ENCODE data around the gene ACTR2. TPM values are rescaled to one million over a fixed set of nuclear protein-coding genes. Genes with fewer than 3 reads are reported as not detected.
A peak's percentile ranks its signal among the peaks of the same experiment; 100 is the strongest.

Gene ACTR2
- total and polyA plus RNA-seq, 2 of the 13 experiments (the other 11 are each of a cell fraction or from before 2014, with no cell fraction given): 51.2 to 100 TPM

DNA sequence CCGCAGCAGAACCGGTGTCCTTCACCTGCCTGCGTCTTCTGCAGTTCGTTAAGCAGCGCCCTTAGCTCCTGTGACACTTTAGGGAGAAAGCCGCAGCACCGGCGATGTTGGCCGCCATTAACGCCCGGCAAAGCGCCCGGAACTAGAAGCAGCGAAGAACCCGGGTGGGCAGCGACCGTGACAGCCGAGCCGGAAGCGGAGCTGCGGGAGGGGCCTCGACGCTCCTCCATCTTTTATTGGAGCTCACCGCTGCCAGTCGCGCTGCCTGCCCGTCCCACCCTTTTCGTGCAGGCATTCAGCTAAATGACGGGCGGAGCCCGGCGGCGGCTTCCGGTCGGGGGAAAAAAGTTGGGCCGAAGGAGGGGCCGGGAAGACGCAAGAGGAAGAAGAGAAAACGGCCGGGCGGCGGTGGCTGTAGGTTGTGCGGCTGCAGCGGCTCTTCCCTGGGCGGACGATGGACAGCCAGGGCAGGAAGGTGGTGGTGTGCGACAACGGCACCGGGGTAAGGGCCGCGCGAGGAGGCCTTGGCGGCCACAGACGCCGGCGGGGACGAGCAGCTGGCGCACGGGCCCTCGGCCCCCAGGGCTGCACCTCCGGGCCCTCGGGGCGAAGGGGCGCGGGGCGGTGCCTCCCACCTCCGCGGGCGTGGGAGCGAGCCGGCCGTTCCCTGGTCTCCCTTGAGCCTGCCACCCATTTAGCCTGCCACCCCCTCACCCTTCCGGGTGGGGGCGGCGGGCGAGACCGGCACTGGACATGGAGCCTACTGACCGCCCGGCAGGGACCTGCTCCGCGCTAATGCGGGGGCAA is at the start of gene ACTR2 (continued):
- TF ChIP-seq, protein P1, sequence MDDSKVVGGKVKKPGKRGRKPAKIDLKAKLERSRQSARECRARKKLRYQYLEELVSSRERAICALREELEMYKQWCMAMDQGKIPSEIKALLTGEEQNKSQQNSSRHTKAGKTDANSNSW (CRISPR knock-in tag; IDR thresholded peaks at IDR 0.05; ENCODE audit: borderline replicate concordance): peak; percentile 18; the same call in 1 of the 2 replicates
- peak in 1 of 2 experiments; percentile 29; a peak in 1 of 4 replicates for TF ChIP-seq EP300 (IDR thresholded peaks at IDR 0.05; ENCODE audit: low read depth in 2 of 2, low read length in 2 of 2)
- no peak; the same call in 1 of the 2 replicates for TF ChIP-seq EP300 (CRISPR knock-in tag; IDR thresholded peaks at IDR 0.05; ENCODE audit: borderline replicate concordance)
- peak; percentile 81 for TF ChIP-seq NFATC3 (CRISPR knock-in tag; IDR thresholded peaks at IDR 0.05)
- 0 out of 2 replicates have a peak, but pooled peaks have one; percentile 16 for TF ChIP-seq ZNF205 (CRISPR knock-in tag; IDR thresholded peaks at IDR 0.05)
- TF ChIP-seq KLF16 (CRISPR knock-in tag; IDR thresholded peaks at IDR 0.05): peak in 1 of 2 experiments; percentile 91; a peak in 2 of 4 replicates
- peak; percentile 68; the same call in 1 of the 2 replicates for TF ChIP-seq ZNF792 (CRISPR knock-in tag; IDR thresholded peaks at IDR 0.05)
- peak; percentile 85; the same call in 1 of the 2 replicates for TF ChIP-seq ETV5 (CRISPR knock-in tag; IDR thresholded peaks at IDR 0.05; ENCODE audit: borderline replicate concordance)
- TF ChIP-seq, protein P2, sequence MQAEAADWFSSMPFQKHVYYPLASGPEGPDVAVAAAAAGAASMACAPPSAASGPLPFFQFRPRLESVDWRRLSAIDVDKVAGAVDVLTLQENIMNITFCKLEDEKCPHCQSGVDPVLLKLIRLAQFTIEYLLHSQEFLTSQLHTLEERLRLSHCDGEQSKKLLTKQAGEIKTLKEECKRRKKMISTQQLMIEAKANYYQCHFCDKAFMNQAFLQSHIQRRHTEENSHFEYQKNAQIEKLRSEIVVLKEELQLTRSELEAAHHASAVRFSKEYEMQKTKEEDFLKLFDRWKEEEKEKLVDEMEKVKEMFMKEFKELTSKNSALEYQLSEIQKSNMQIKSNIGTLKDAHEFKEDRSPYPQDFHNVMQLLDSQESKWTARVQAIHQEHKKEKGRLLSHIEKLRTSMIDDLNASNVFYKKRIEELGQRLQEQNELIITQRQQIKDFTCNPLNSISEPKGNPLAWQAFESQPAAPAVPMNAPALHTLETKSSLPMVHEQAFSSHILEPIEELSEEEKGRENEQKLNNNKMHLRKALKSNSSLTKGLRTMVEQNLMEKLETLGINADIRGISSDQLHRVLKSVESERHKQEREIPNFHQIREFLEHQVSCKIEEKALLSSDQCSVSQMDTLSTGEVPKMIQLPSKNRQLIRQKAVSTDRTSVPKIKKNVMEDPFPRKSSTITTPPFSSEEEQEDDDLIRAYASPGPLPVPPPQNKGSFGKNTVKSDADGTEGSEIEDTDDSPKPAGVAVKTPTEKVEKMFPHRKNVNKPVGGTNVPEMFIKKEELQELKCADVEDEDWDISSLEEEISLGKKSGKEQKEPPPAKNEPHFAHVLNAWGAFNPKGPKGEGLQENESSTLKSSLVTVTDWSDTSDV (CRISPR knock-in tag; IDR thresholded peaks at IDR 0.05): peak; percentile 6; the same call in 1 of the 2 replicates
- TF ChIP-seq ZNF335 (CRISPR knock-in tag; IDR thresholded peaks at IDR 0.05): 0 out of 2 replicates have a peak, but pooled peaks have one; percentile 71
- TF ChIP-seq, protein P3, sequence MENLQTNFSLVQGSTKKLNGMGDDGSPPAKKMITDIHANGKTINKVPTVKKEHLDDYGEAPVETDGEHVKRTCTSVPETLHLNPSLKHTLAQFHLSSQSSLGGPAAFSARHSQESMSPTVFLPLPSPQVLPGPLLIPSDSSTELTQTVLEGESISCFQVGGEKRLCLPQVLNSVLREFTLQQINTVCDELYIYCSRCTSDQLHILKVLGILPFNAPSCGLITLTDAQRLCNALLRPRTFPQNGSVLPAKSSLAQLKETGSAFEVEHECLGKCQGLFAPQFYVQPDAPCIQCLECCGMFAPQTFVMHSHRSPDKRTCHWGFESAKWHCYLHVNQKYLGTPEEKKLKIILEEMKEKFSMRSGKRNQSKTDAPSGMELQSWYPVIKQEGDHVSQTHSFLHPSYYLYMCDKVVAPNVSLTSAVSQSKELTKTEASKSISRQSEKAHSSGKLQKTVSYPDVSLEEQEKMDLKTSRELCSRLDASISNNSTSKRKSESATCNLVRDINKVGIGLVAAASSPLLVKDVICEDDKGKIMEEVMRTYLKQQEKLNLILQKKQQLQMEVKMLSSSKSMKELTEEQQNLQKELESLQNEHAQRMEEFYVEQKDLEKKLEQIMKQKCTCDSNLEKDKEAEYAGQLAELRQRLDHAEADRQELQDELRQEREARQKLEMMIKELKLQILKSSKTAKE (CRISPR knock-in tag; IDR thresholded peaks at IDR 0.05; ENCODE audit: borderline replicate concordance): no peak; the same call in 1 of the 2 replicates
- TF ChIP-seq TRIM24 (CRISPR knock-in tag; IDR thresholded peaks at IDR 0.05): no peak
- TF ChIP-seq ZNF547 (CRISPR knock-in tag; IDR thresholded peaks at IDR 0.05): peak; percentile 95
- TF ChIP-seq HES4 (CRISPR knock-in tag; IDR thresholded peaks at IDR 0.05; ENCODE audit: borderline replicate concordance): peak; percentile 91
- no peak; the same call in 1 of the 2 replicates for TF ChIP-seq HOXA9 (CRISPR knock-in tag; IDR thresholded peaks at IDR 0.05; ENCODE audit: borderline replicate concordance)
- TF ChIP-seq, protein P4, sequence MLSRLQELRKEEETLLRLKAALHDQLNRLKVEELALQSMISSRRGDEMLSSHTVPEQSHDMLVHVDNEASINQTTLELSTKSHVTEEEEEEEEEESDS (CRISPR knock-in tag; IDR thresholded peaks at IDR 0.05; ENCODE audit: borderline replicate concordance): peak; percentile 38; the same call in 1 of the 2 replicates
- TF ChIP-seq ZBTB7B (CRISPR knock-in tag; IDR thresholded peaks at IDR 0.05): peak; percentile 85
- no peak for TF ChIP-seq SMAD1 (CRISPR knock-in tag; IDR thresholded peaks at IDR 0.05; ENCODE audit: borderline replicate concordance, low read depth)
- TF ChIP-seq DR1 (CRISPR knock-in tag; IDR thresholded peaks at IDR 0.05): peak; percentile 67
- TF ChIP-seq ZFYVE20 (CRISPR knock-in tag; IDR thresholded peaks at IDR 0.05; ENCODE audit: borderline replicate concordance, low read depth): no peak
- TF ChIP-seq PITX1 (CRISPR knock-in tag; IDR thresholded peaks at IDR 0.05): peak; percentile 66
- TF ChIP-seq, protein P5, sequence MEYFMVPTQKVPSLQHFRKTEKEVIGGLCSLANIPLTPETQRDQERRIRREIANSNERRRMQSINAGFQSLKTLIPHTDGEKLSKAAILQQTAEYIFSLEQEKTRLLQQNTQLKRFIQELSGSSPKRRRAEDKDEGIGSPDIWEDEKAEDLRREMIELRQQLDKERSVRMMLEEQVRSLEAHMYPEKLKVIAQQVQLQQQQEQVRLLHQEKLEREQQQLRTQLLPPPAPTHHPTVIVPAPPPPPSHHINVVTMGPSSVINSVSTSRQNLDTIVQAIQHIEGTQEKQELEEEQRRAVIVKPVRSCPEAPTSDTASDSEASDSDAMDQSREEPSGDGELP (IDR thresholded peaks at IDR 0.05; ENCODE audit: borderline replicate concordance, low read depth): 0 out of 2 replicates have a peak, but pooled peaks have one; percentile 25
- TF ChIP-seq FOXP1 (IDR thresholded peaks at IDR 0.05): no peak
- TF ChIP-seq FOXP1 (CRISPR knock-in tag; IDR thresholded peaks at IDR 0.05): no peak

All from HepG2 (cell line).